NCI-H1694 treated with DMSO at 0.1 percent for 48 hours (cell line): ENCODE measurements around the gene PTCRA.

ENCODE experiments used
- DNase-seq: peaks from one replicate; lab custom pipeline; 2025; lab: John Stamatoyannopoulos, UW

PTCRA gene

DNA sequence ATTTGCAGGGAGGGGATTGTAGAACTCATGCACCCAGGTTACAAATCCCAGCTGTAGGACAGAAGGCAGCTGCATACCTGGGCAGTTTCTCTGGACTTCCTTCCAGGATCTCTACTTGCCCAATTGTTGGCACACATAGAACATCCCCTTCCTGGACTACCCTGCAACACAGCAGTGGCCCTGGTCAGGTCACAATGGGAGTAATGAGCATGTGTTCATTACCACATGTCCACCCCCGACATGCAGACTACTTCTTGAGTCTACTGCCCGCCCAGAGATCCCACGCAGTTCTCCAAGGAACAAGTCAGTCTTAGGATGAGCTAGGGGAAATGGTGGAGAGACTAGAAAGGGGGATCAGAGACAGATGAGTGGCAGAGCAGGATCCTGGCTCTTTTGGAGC, 58.1 kb downstream of the PTCRA start:
- no peak for DNase-seq

DNA sequence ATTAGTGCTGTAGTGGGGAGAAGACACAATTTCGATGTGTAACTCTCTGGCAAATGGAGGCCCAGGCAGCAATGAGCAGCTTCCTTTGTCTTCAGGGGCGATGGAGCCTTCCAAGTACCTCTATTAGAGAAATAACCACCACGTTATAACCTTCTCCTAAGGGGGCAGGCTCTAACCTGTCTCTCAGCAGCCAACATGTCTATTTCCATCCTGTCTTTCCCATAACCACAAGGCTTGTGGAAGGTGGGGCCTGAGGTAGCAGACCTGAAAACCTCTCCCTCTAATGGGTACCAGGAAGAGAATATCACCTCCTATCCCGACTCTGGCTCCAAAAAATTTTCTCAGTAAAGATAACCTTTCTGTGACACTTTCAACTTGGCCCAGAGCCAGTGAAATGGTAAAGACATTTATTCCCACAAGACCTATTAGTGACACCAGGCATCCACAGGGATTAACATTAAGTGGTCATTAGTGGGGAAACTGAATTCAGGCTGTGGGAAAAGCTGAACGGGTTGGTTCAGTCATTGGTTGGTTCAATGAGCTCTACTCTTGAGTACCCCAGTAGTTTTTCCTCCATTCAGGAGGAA, 59.2 kb downstream of the PTCRA start:
- DNase-seq, result no peak
